Testis (tissue), 2 donors: ENCODE results near the gene CATSPERE.

Experiments used
- POLR2A ChIP-seq: fragments of 450-650 bp; IDR thresholded peaks from one replicate; pipeline ENCODE4 v1.6.1; 2017; ENCODE audit warnings: antibody characterized with exemption, mild to moderate bottlenecking, moderate library complexity
- TF ChIP-seq, protein P1 (sequence below), 3 experiments: fragments of 450-650 bp in 2 of 3; fragments of 200-600 bp in 1 of 3; sonication (generic) in 1 of 3; IDR thresholded peaks; one replicate each; pipeline ENCODE4 v1.5.1; 2016 to 2019; ENCODE audit warnings: antibody characterized with exemption in 3 of 3, mild to moderate bottlenecking in 2 of 3, moderate library complexity in 1 of 3

DNA sequence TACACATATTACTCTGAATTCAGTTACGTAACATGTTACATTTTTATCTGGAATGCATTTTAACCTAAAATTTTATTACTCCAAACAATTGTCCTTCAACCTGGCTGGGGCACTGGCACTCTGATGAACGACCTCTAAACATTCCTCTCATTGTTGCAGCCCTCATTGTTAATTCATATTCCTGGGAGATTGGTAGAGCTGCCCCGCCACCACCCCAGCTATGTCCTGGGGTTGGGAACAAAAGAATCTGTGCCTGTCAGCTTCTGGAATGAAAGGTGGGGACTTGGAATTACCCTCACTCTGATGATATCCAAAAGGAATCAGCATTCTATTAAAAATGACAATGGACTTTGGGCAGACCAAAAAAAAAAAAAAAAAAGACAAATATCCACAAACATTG, 153.8 kb downstream of the CATSPERE start:
- TF ChIP-seq, protein P1, sequence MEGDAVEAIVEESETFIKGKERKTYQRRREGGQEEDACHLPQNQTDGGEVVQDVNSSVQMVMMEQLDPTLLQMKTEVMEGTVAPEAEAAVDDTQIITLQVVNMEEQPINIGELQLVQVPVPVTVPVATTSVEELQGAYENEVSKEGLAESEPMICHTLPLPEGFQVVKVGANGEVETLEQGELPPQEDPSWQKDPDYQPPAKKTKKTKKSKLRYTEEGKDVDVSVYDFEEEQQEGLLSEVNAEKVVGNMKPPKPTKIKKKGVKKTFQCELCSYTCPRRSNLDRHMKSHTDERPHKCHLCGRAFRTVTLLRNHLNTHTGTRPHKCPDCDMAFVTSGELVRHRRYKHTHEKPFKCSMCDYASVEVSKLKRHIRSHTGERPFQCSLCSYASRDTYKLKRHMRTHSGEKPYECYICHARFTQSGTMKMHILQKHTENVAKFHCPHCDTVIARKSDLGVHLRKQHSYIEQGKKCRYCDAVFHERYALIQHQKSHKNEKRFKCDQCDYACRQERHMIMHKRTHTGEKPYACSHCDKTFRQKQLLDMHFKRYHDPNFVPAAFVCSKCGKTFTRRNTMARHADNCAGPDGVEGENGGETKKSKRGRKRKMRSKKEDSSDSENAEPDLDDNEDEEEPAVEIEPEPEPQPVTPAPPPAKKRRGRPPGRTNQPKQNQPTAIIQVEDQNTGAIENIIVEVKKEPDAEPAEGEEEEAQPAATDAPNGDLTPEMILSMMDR (IDR thresholded peaks at IDR 0.05), result no peak
- TF ChIP-seq POLR2A, result no peak
